ENCODE data around the gene TMEM40.

TMEM40 gene

GRCh38 chr3:12700800-12701199 lies 58.3 kb downstream of the TMEM40 start:
- DNase-seq (ENCODE audit: low read depth), result no peak
- no peak overlapping the region for H3K4me3 ChIP-seq (ENCODE audit: low read depth, low read length)
- TF ChIP-seq MYC (IDR thresholded peaks at IDR 0.05; ENCODE audit: low read depth, low read length) (no peak), CTCF (IDR thresholded peaks at IDR 0.05; ENCODE audit: low read depth, low read length) (no peak), MAX (IDR thresholded peaks at IDR 0.05; ENCODE audit: low read depth, low read length) (no peak), POLR2A (IDR thresholded peaks at IDR 0.05; ENCODE audit: extremely low read depth, insufficient read length) (no peak)

DNA sequence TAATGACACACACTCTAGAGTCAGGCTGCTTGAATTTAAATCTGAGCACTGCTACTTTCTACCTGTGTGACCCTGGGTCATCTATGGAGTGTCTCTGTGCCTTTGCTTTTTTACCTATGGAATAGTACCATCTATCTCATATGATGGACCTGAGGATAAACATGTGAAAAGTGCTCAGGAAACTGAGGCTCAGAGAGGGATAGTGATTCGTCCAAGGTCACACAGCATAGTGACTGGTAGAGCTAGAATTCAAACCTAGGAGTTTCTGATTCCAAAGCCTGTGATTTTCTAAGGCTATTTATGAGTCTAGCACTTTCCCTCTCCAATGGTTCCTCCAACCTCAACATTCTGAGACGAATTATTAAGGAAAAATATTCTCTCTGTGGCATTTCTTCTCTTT lies 63.1 kb downstream of the TMEM40 start:
- no peak overlapping the region for H3K4me3 ChIP-seq (ENCODE audit: low read depth, low read length)
- TF ChIP-seq CTCF (IDR thresholded peaks at IDR 0.05; ENCODE audit: low read depth, low read length), result no peak
- TF ChIP-seq POLR2A (IDR thresholded peaks at IDR 0.05; ENCODE audit: extremely low read depth, insufficient read length), result no peak
- no peak for TF ChIP-seq MYC (IDR thresholded peaks at IDR 0.05; ENCODE audit: low read depth, low read length)
- no peak for TF ChIP-seq MAX (IDR thresholded peaks at IDR 0.05; ENCODE audit: low read depth, low read length)
- no peak for DNase-seq (ENCODE audit: low read depth)

DNA sequence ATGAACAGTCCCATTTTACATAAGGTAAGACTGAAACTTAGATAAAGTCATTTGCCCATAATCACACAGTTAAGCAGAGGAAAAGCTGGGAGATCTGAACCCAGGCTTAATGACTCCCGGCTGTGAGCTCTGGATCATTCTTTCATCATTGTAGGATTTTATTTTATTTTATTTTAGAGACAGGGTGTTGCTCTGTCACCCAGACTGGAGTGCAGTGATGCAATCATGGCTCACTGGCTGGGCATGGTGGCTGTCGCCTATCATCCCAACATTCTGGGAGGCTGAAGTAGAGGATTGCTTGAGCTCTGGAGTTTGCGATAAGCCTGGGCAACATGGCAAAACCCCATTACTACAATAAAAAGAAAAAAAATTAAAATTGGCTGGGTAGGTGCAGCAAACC lies 63.9 kb downstream of the TMEM40 start:
- TF ChIP-seq MAX (IDR thresholded peaks at IDR 0.05; ENCODE audit: low read depth, low read length) (no peak), CTCF (IDR thresholded peaks at IDR 0.05; ENCODE audit: low read depth, low read length) (no peak), POLR2A (IDR thresholded peaks at IDR 0.05; ENCODE audit: extremely low read depth, insufficient read length) (no peak), MYC (IDR thresholded peaks at IDR 0.05; ENCODE audit: low read depth, low read length) (no peak)
- no peak for DNase-seq (ENCODE audit: low read depth)
- no peak overlapping the region for H3K4me3 ChIP-seq (ENCODE audit: low read depth, low read length)

DNA sequence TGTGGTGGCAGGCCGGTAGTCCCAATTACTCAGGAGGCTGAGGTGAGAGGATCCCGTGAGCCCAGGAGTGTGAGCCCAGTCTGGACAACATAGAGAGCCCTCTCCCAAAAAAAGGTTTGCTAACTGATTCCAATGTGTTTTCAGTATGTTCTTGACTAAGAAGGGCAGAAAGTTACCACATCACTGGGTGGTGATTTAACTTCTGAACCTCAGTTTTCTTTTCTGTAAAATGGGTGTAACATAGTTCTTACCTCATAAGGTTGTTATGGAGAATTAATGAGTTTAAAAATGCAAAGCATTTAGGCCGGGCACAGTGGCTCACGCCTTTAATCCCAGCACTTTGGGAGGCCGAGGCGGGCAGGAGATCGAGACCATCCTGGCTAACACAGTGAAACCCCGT lies 66.6 kb downstream of the TMEM40 start:
- TF ChIP-seq CTCF (IDR thresholded peaks at IDR 0.05; ENCODE audit: low read depth, low read length) (no peak), POLR2A (IDR thresholded peaks at IDR 0.05; ENCODE audit: extremely low read depth, insufficient read length) (no peak), MAX (IDR thresholded peaks at IDR 0.05; ENCODE audit: low read depth, low read length) (no peak), MYC (IDR thresholded peaks at IDR 0.05; ENCODE audit: low read depth, low read length) (no peak)
- H3K4me3 ChIP-seq (ENCODE audit: low read depth, low read length), result no peak overlapping the region
- DNase-seq (ENCODE audit: low read depth), result no peak

DNA sequence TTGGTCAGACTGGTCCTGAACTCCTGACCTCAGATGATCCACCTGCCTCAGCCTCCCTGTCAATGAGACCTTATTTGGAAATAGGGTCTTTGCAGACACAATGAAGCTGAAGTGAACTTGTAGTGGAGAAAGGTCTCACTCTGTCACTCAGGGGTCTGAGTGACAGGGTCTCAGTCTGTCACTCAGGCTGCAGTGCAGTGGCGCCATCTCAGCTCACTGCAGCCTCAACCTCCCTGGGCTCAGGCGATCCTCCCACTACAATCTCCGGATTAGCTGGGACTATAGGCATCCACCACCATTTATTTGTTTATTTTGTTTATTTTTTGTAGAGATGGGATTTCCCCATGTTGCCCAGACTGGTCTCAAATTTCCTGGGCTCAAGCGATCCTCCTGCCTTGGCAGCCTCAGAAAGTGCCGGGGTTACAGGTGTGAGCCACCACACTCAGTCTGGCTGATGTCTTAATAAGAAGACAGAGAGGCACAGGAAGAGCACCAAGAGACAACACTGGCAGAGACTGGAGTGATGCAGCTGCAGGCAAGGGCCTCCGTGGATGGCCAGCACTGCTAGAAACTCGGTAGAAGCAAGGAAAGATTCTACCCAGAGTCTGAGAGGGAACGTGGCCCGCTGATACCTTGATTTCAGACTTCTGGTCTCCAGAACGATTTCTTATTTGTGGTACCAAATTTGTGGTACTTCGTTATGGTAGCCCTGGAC lies 68.9 kb downstream of the TMEM40 start:
- DNase-seq (ENCODE audit: low read depth), result no peak
- no peak overlapping the region for H3K4me3 ChIP-seq (ENCODE audit: low read depth, low read length)
- no peak for TF ChIP-seq MYC (IDR thresholded peaks at IDR 0.05; ENCODE audit: low read depth, low read length)

DNA sequence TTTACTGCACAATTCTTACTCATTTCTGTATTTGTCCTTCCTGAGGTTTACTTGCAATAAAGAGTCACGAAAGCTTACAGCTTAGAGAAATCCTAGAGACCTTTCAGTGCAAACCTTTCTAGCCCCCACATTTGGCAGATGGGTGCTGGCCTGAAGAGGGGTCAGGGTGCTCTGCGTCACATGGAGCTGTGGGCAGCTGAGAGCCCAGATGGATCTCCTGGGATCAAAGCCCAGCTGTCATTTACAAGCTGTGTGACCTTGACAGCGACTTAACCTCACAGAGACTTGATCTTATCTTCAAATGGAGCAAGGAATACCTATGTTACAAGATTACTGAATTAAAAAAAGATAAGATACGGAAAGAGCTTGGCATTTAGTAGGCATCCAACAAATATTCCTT lies 71.1 kb downstream of the TMEM40 start:
- H3K4me3 ChIP-seq (ENCODE audit: low read depth, low read length), result no peak overlapping the region
- TF ChIP-seq CTCF (IDR thresholded peaks at IDR 0.05; ENCODE audit: low read depth, low read length), result no peak
- no peak for TF ChIP-seq POLR2A (IDR thresholded peaks at IDR 0.05; ENCODE audit: extremely low read depth, insufficient read length)
- no peak for TF ChIP-seq MAX (IDR thresholded peaks at IDR 0.05; ENCODE audit: low read depth, low read length)
- no peak for TF ChIP-seq MYC (IDR thresholded peaks at IDR 0.05; ENCODE audit: low read depth, low read length)
- DNase-seq (ENCODE audit: low read depth), result no peak

All from NB4 (cell line).